Measurements from ENCODE around the gene DNAJC1.

Gene DNAJC1

DNA sequence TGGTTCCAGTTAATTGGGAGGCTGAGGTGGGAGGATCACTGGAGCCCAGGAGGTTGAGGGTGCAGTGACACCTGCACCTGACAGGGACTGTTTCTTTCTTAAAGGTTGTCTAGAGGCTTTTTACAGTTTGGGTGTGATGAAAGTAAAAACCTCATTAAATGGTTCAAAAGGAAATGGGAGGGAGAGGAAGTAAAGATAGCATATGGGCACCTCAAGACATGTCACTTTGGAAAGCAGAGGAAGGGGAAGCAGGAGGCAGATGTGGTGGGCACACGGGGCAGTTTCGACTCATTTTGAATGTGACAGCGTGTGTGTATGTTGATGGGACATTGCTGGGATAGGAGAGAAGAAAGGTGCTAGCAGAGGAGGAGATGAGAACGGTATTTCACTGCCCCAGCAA lies 266.4 kb downstream of the DNAJC1 start:
- TF ChIP-seq CTCF (IDR thresholded peaks at IDR 0.05; ENCODE audit: insufficient read depth, low read length, poor library complexity, severe bottlenecking), result no peak
- peaks cover 18% of the 10 kb centered on the region for H3K36me3 ChIP-seq (ENCODE audit: control insufficient read depth, insufficient read depth, low read length)
- no peak overlapping the region for H3K4me3 ChIP-seq (replicated peaks; ENCODE audit: low read depth, low read length)
- no peaks in the 10 kb centered on the region for H3K27me3 ChIP-seq (replicated peaks; ENCODE audit: control insufficient read depth, insufficient read depth, low read length)
- DNase-seq (ENCODE audit: extremely low read depth, insufficient read length), result no peak

DNA sequence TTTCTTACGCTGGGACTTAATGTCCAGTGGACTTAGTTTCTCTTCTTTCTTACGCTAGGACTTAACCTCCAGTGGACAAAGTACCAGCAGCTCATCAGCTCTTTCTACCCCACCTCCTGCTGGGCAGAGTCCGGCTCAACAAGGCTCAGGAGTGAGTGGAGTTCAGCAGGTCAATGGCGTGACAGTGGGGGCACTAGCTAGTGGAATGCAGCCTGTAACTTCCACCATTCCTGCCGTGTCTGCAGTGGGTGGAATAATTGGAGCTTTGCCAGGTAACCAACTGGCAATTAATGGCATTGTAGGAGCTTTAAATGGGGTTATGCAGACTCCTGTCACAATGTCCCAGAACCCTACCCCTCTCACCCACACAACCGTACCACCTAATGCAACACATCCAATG lies 269.8 kb downstream of the DNAJC1 start:
- TF ChIP-seq CTCF (IDR thresholded peaks at IDR 0.05; ENCODE audit: insufficient read depth, low read length, poor library complexity, severe bottlenecking), result no peak
- peaks cover 17% of the 10 kb centered on the region for H3K36me3 ChIP-seq (ENCODE audit: control insufficient read depth, insufficient read depth, low read length)
- no peaks in the 10 kb centered on the region for H3K27me3 ChIP-seq (replicated peaks; ENCODE audit: control insufficient read depth, insufficient read depth, low read length)
- H3K4me3 ChIP-seq (replicated peaks; ENCODE audit: low read depth, low read length), result no peak overlapping the region
- DNase-seq (ENCODE audit: extremely low read depth, insufficient read length), result no peak

DNA sequence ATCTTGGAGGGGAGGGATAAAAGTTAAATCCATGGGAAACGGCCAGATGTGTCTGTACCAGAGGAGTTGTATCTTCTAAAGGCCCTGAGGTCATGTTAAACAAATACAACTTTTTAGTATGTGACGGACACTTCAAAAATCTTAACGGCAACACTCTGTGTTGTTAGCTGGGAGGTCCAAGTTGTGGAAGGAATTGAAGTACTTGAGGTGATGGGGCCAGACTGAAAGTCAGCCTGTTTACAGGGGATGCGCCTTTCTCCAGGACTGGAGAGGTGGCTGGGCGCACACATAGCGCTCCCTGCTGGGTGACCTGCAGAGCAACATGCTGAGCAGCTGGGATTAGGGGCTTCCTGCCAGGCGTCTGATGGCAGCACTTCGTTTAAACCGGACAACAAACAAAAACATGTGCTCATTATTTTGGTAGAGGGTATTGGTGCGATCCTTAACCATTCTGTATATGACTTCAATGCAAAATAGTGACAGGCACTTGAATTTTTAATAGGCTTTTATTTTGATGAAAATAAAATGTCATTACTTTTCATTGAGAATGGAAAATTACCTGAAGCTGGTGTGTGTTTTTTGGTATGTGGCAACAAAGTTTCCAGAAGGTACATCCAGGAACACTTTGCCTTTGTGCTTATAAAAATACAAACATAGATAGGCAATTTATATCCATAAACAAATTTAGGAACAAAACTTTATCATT lies 271.3 kb downstream of the DNAJC1 start:
- no peak overlapping the region for H3K4me3 ChIP-seq (replicated peaks; ENCODE audit: low read depth, low read length)
- peaks cover 10% of the 10 kb centered on the region for H3K36me3 ChIP-seq (ENCODE audit: control insufficient read depth, insufficient read depth, low read length)
- no peak for DNase-seq (ENCODE audit: extremely low read depth, insufficient read length)
- peak; percentile 89 for TF ChIP-seq CTCF (IDR thresholded peaks at IDR 0.05; ENCODE audit: insufficient read depth, low read length, poor library complexity, severe bottlenecking)
- no peaks in the 10 kb centered on the region for H3K27me3 ChIP-seq (replicated peaks; ENCODE audit: control insufficient read depth, insufficient read depth, low read length)

GRCh38 chr10:21728618-21729017 lies 274.9 kb downstream of the DNAJC1 start:
- no peak overlapping the region for H3K4me3 ChIP-seq (replicated peaks; ENCODE audit: low read depth, low read length)
- DNase-seq (ENCODE audit: extremely low read depth, insufficient read length), result no peak
- H3K36me3 ChIP-seq (ENCODE audit: control insufficient read depth, insufficient read depth, low read length), result no peaks in the 10 kb centered on the region; the same call in 1 of the 2 replicates
- no peak for TF ChIP-seq CTCF (IDR thresholded peaks at IDR 0.05; ENCODE audit: insufficient read depth, low read length, poor library complexity, severe bottlenecking)
- H3K27me3 ChIP-seq (replicated peaks; ENCODE audit: control insufficient read depth, insufficient read depth, low read length), result no peaks in the 10 kb centered on the region

- no peak overlapping the region for H3K4me3 ChIP-seq (replicated peaks; ENCODE audit: low read depth, low read length)
- DNase-seq (ENCODE audit: extremely low read depth, insufficient read length), result no peak
Measured at GRCh38 chr10:21727452-21728168, 275.9 kb downstream of the DNAJC1 start.

More at GRCh38 chr10:21727452-21728168, 275.9 kb downstream of the DNAJC1 start:
- H3K27me3 ChIP-seq (replicated peaks; ENCODE audit: control insufficient read depth, insufficient read depth, low read length), result no peaks in the 10 kb centered on the region
- TF ChIP-seq CTCF (IDR thresholded peaks at IDR 0.05; ENCODE audit: insufficient read depth, low read length, poor library complexity, severe bottlenecking), result no peak
- no peaks in the 10 kb centered on the region; the same call in 1 of the 2 replicates for H3K36me3 ChIP-seq (ENCODE audit: control insufficient read depth, insufficient read depth, low read length)

All from GM06990 (cell line).